MCF 10A (cell line): ENCODE measurements around the gene TFDP1. TPM values are rescaled to one million over a fixed set of nuclear protein-coding genes. Genes with fewer than 3 reads are reported as not detected.

Source experiments
- BruUV-seq: library from RNA; stranded (reverse); fragments of 400-500 nt; replicated peaks from 2 replicates; lab custom pipeline; 2021; lab: Mats Ljungman, UMichigan
- CTCF ChIA-PET: fragments of 300-600 bp; sonication (Branson Sonifier 250); formaldehyde crosslinking; extraction: SDS; loops from one replicate; lab custom pipeline; 2021; ENCODE audit warnings: antibody characterized with exemption, inconsistent platforms; lab: Yijun Ruan, JAX
- POLR2A ChIA-PET: fragments of 300-600, 350-650 bp; sonication (Branson Sonifier 250); formaldehyde crosslinking; extraction: SDS; loops from one replicate; lab custom pipeline; 2020; ENCODE audit warnings: antibody characterized with exemption, inconsistent platforms; lab: Yijun Ruan, JAX
- DNase-seq: peaks from one replicate; pipeline ENCODE4 v3.0.0-alpha.2; 2018; ENCODE audit not compliant: unreplicated experiment
- H3K27ac Mint-ChIP-seq: one replicate; pipeline ENCODE4 v1.8.0; 2022; ENCODE audit warnings: mild to moderate bottlenecking, low read depth, mixed read lengths; ENCODE audit not compliant: unreplicated experiment
- H3K27me3 Mint-ChIP-seq: one replicate; pipeline ENCODE4 v1.8.0; 2022; ENCODE audit warnings: mixed read lengths; ENCODE audit not compliant: insufficient read depth, unreplicated experiment
- H3K36me3 Mint-ChIP-seq: one replicate; pipeline ENCODE4 v1.8.0; 2022; ENCODE audit warnings: mild to moderate bottlenecking, moderate library complexity, mixed read lengths; ENCODE audit not compliant: insufficient read depth, unreplicated experiment
- H3K4me1 Mint-ChIP-seq: one replicate; pipeline ENCODE4 v1.8.0; 2022; ENCODE audit warnings: mixed read lengths; ENCODE audit not compliant: insufficient read depth, unreplicated experiment
- H3K4me3 Mint-ChIP-seq: one replicate; pipeline ENCODE4 v1.8.0; 2022; ENCODE audit warnings: mild to moderate bottlenecking, moderate library complexity, mixed read lengths; ENCODE audit not compliant: unreplicated experiment
- H3K9me3 Mint-ChIP-seq: one replicate; pipeline ENCODE4 v1.8.0; 2022; ENCODE audit warnings: mixed read lengths; ENCODE audit not compliant: unreplicated experiment
- CTCF ChIP-seq: fragments of 200-600 bp; IDR thresholded peaks from one replicate; pipeline ENCODE4 v1.8.0; 2022; ENCODE audit warnings: antibody characterized with exemption, mild to moderate bottlenecking; ENCODE audit not compliant: unreplicated experiment
- intact Hi-C: fragments of 100-400 bp; cut with micrococcal nuclease; formaldehyde crosslinking; loops from 2 replicates; pipeline ENCODE4 v1.14.1; 2022
- total RNA-seq: library from RNA; stranded (reverse); gene quantifications from 2 replicates; pipeline ENCODE4 v1.2.3, GENCODE V29; 2022

TFDP1 gene
- total RNA-seq, 1 experiment from 2014 or later = 100 TPM

- ChIA-PET CTCF (no interaction called here), POLR2A (no interaction called here)
- no TSS peak for BruUV-seq
- Mint-ChIP-seq H3K4me3 (no peak overlapping the region), H3K9me3 (peaks cover 19% of the 10 kb centered on the region), H3K36me3 (no peaks in the 10 kb centered on the region), H3K4me1 (no peaks in the 10 kb centered on the region), H3K27ac (no peak overlapping the region), H3K27me3 (peaks cover 16% of the 10 kb centered on the region)
- DNase-seq = no peak
- intact Hi-C loops = no loop called here
- TF ChIP-seq CTCF = no peak
Observed at GRCh38 chr13:113658836-113659235, 74.3 kb downstream of the TFDP1 start.

- intact Hi-C loops = no loop called here
- H3K4me1 Mint-ChIP-seq = no peaks in the 10 kb centered on the region
- H3K4me3 Mint-ChIP-seq = no peak overlapping the region
- H3K27ac Mint-ChIP-seq = no peak overlapping the region
- ChIA-PET CTCF (no interaction called here), POLR2A (no interaction called here)
- TF ChIP-seq CTCF = no peak
- H3K36me3 Mint-ChIP-seq = no peaks in the 10 kb centered on the region
- peaks cover 19% of the 10 kb centered on the region for H3K9me3 Mint-ChIP-seq
- peaks cover 16% of the 10 kb centered on the region for H3K27me3 Mint-ChIP-seq
- DNase-seq = no peak
- no TSS peak for BruUV-seq
Observed at GRCh38 chr13:113659337-113659736, 74.8 kb downstream of the TFDP1 start.

DNA sequence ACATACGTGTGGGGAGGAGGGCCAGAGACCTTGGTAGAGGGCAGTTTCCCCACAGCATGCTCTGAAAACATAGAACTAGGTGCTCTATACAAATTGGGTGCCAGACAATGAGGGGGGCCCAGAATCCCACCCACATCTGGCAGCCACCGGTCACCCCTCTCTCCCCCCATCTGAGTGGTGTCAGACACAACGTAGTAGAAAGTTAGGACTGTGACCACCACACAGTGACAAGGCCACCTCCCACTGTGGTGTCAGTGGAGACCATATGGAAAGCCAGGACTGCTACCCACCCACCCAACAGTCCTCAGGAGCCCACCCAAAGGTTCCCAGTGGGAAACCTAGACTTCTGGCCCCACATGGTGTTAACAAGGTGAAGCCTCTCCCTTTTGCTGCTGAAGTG, 75.5 kb downstream of the TFDP1 start:
- Mint-ChIP-seq H3K4me1 (no peaks in the 10 kb centered on the region), H3K4me3 (no peak overlapping the region), H3K36me3 (no peaks in the 10 kb centered on the region), H3K9me3 (peaks cover 19% of the 10 kb centered on the region), H3K27ac (no peak overlapping the region), H3K27me3 (peaks cover 16% of the 10 kb centered on the region)
- POLR2A ChIA-PET = no interaction called here
- intact Hi-C loops = no loop called here
- no peak for DNase-seq
- no peak for TF ChIP-seq CTCF
- CTCF ChIA-PET = no interaction called here
- no TSS peak for BruUV-seq

DNA sequence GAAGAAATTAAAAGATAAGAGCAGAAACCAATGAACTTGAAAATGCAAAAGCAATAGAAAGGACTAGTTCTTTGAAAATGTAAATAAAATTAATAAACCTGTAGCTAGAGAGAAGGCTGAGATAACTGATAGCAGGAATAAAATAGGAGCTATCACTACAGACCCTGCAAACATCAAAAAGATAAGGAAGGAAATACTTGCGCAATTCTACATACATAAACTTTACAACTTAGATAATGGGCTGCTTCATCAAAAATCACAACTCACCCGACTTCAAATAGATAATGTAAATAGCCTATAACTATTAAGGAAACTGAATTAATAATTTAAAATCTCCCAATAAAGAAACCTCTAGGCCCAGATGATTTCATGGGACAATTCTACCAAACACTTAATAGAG, 77.0 kb downstream of the TFDP1 start:
- no TSS peak for BruUV-seq

More for the DNA sequence above, 77.0 kb downstream of the TFDP1 start:
- Mint-ChIP-seq H3K9me3 (peaks cover 19% of the 10 kb centered on the region), H3K4me1 (no peaks in the 10 kb centered on the region), H3K27ac (no peak overlapping the region), H3K36me3 (no peaks in the 10 kb centered on the region), H3K27me3 (peaks cover 16% of the 10 kb centered on the region), H3K4me3 (no peak overlapping the region)
- intact Hi-C loops = no loop called here
- TF ChIP-seq CTCF = no peak
- DNase-seq = no peak
- CTCF ChIA-PET = interaction anchor here (1.1 kb wide), 1 partner anchor 155 kb away, joined by 3 read pairs; no protein-coding TSS in a partner anchor
- POLR2A ChIA-PET = no interaction called here
